T47D (cell line): ENCODE measurements around the gene ZNF770.
"Not testable (repeated sequence)": the region's sequence is repeated elsewhere in the genome, so short reads cannot be mapped to it uniquely, and the experiment has no call there.

Experiments used
- DNase-seq, 2 experiments: peaks; one replicate each; pipeline versions ENCODE4 v3.0.0 to v3.0.0-alpha.2; 2011 to 2012; ENCODE audit warnings: low read depth in 1 of 2, low spot score in 1 of 2
- JUND ChIP-seq: IDR thresholded peaks from 2 replicates; pipeline ENCODE4 v1.6.1; 2012; ENCODE audit warnings: low read depth
- in situ Hi-C: cut with HindIII; loops from 2 replicates; pipeline ENCODE4 v1.10.0; 2016; ENCODE audit warnings: low sequenced_read_pairs, low pct_unique_long_range_greater_than_20kb

ZNF770 gene

GRCh38 chr15:34999906-35000305 lies 11.8 kb upstream of the ZNF770 start:
- no peak for TF ChIP-seq JUND
- DNase-seq: no peak
- in situ Hi-C loops: no loop called here

- no peak for TF ChIP-seq JUND
- DNase-seq: no peak
- in situ Hi-C loops: no loop called here
Measured at GRCh38 chr15:34994925-34995324, 6.8 kb upstream of the ZNF770 start.

GRCh38 chr15:34993877-34994276 lies 5.8 kb upstream of the ZNF770 start:
- in situ Hi-C loops: no loop called here

DNA sequence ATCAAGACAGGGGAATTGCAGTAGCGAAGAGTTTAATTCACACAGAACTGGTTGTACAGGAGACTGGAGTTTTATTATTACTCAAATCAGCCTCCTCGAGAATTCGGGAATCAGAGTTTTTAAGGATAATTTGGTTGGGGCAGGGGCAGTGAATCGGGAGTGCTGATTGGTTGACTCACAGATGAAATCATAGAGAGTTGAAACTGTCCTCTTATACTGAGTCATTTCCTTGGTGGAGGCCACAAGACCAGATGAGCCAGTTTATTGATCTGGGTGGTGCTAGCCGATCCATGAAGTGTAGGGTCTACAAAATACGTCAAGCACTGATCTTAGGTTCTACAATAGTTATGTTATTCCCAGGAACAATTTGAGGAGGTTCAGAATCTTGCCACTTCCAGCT lies 5.3 kb upstream of the ZNF770 start:
- TF ChIP-seq JUND: no peak
- DNase-seq: no peak
- in situ Hi-C loops: no loop called here

More at GRCh38 chr15:34993877-34994276, 5.8 kb upstream of the ZNF770 start:
- TF ChIP-seq JUND: no peak
- DNase-seq: no peak

DNA sequence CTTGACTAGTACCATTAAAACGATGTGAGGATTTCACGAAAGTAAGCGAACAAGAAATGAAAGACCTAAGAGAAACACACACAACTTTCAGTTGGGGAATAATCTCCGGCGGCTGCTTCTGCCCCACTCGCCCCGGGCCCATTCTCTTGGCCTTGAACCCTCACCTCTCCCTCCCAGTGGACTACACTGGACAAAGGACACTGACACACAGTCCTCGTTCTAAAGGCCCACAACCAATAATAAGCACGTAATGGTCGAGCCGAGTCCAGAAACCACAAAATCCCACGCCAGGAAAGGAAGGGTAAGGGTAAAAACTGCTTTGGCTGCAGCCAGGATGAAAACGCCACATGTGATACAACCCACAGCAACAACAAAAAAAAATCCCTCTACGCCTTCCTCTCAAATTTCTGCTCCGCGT lies 469 bp downstream of the ZNF770 start:
- no peak for DNase-seq
- no peak for TF ChIP-seq JUND
- in situ Hi-C loops: no loop called here

- TF ChIP-seq JUND: no peak
Measured at GRCh38 chr15:34986771-34987480, 1.2 kb downstream of the ZNF770 start.

DNA sequence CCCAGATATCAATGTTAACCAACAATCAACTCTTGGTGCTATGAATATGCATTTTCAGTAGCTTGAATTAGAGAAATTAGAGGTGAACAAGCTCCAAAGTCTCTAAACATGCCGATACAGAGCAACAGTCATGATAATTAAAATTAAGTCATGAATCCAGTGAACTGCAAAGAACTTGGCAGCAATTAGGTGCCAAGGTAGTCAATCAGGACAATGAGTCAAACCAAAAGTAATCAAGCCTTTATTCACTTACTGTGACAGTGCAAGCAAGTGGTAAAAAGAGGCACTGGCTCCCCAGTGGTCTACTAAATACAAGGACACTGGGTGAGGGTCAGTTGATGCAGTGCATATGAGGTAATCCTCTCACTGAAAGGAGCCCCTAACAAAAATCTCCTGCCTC lies 1.8 kb downstream of the ZNF770 start:
- TF ChIP-seq JUND: no peak
- no peak for DNase-seq
- in situ Hi-C loops: no loop called here

More at GRCh38 chr15:34986771-34987480, 1.2 kb downstream of the ZNF770 start:
- DNase-seq: no peak
- in situ Hi-C loops: no loop called here

- in situ Hi-C loops: no loop called here
- no peak for DNase-seq
- no peak for TF ChIP-seq JUND
Measured at GRCh38 chr15:34984889-34985630, 3.0 kb downstream of the ZNF770 start.

DNA sequence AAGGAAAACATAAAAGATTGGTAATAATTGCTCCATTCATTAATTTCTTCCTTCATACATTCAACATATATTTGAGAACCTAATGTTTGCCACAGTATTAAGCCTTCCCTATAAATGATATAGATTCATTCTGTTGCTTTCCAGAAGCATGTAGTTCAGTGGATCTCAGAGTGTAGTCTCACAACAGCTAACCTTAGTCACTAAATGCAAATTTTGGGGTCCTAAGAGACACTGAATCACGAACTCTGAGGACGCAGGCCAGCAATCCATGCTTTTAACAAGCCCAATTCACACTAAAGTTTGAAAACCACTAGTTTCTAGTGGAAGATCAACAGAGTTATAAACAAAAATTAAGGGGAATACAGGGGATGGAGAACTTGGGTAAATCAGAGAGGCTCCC lies 11.3 kb downstream of the ZNF770 start:
- in situ Hi-C loops: no loop called here
- TF ChIP-seq JUND: no peak
- DNase-seq: no peak

- no peak for DNase-seq
- in situ Hi-C loops: no loop called here
- TF ChIP-seq JUND: no peak
Measured at GRCh38 chr15:34976073-34976472, 12.0 kb downstream of the ZNF770 start.

DNA sequence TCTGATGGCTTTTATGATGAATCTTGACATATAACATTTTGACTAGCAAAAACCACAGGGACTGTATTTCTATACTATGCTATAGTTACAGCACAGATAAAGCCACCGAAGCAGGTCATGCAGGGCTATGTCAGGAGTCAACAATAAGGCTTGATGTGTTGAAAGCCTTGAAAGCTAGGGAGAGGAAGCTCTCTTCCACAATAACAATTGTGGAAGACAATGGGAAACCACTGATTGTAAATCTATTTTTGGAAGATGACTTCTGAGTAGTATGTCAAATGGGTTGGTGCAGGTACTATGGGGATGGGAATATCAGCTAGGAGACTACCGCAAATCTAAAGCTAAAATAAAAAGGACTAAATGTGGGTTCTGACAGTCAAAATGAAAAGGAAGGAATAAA lies 14.6 kb downstream of the ZNF770 start:
- in situ Hi-C loops: no loop called here
- no peak for TF ChIP-seq JUND

GRCh38 chr15:34970098-34970643 lies 17.9 kb downstream of the ZNF770 start:
- in situ Hi-C loops, DNase-seq: not testable (repeated sequence)

More for the DNA sequence above, 14.6 kb downstream of the ZNF770 start:
- DNase-seq: no peak

DNA sequence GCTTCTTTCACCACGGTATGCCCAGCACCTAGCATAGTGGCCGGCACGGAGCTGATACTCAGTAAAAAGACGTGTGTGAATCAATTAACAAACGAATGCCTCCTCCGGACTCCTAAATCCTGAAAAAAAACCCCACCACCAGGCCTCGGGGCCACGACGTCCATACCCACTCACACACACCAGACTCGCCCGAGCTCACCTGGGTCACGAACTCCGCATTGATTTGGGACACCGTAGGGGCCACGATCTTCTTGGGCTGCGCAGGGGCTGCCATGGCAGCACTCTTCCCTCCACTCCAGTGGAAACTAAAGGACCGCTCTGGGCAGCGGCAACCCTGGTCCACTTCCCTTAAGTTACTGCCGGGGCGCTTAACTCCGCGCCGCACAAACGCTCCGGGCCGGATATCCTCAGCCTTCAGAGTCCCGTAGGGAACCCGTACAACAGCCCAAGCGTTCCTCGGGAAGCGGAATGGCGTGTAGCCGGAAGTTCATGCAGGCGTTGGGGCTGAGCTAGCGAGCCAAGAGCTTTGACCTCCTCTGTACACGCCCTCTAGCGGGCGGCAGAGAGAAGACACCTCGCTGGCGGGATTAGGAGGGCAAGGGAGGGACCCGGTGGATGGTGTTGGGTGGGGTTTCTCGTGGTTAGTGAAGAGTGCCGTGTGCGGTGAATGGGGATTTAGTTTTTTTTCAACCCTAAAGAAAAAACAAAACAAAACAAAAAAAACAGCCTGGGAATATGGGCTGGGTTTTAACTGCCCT lies 18.6 kb downstream of the ZNF770 start, which contains the start of gene AQR:
Gene AQR (minus strand): TSS at position 403 of the 758 bp plus-strand sequence. CDS start 129 bp downstream, at position 274.
- TF ChIP-seq JUND: no peak
- in situ Hi-C loops: no loop called here
- peak; percentile 78 to 98 for DNase-seq
